GM23338 (cell line): ENCODE data around the gene SUN2. TPM values are rescaled to one million over a fixed set of nuclear protein-coding genes. Genes with fewer than 3 reads are reported as not detected.

Experiments used
- ATAC-seq: fragments of 200-7000 bp; cut with Tn5 transposase; 3 replicates; pipeline ENCODE4 v1.9.1; 2020
- DNase-seq: peaks from one replicate; pipeline ENCODE4 v3.0.0-alpha.2; 2015; ENCODE audit warnings: low spot score
- H2AFZ ChIP-seq: fragments of 200-600 bp; sonication (generic); 2 replicates; pipeline ENCODE4 v1.8.0; 2016; ENCODE audit warnings: antibody characterized with exemption, mild to moderate bottlenecking, moderate library complexity
- H3F3A ChIP-seq: fragments of 200-600 bp; sonication (generic); replicated peaks from 2 replicates; pipeline ENCODE4 v1.8.0; 2017; ENCODE audit warnings: antibody characterized with exemption, mixed run types, low read depth
- H3K27ac ChIP-seq: fragments of 200-600 bp; sonication (generic); 2 replicates; pipeline ENCODE4 v1.6.1; 2016; ENCODE audit warnings: low read depth
- H3K27me3 ChIP-seq: fragments of 200-600 bp; sonication (generic); 2 replicates; pipeline ENCODE4 v1.8.0; 2016; ENCODE audit warnings: mild to moderate bottlenecking, mixed run types, moderate library complexity; ENCODE audit not compliant: insufficient read depth
- H3K36me3 ChIP-seq: fragments of 200-600 bp; sonication (generic); 2 replicates; pipeline ENCODE4 v1.8.0; 2016; ENCODE audit warnings: mild to moderate bottlenecking; ENCODE audit not compliant: insufficient read depth
- H3K4me1 ChIP-seq: fragments of 200-600 bp; sonication (generic); 2 replicates; pipeline ENCODE4 v1.8.0; 2016; ENCODE audit warnings: mild to moderate bottlenecking, moderate library complexity; ENCODE audit not compliant: insufficient read depth
- H3K4me2 ChIP-seq: fragments of 200-600 bp; sonication (generic); 2 replicates; pipeline ENCODE4 v1.7.1; 2017; ENCODE audit warnings: mixed run types
- H3K4me3 ChIP-seq: fragments of 200-600 bp; sonication (generic); 2 replicates; pipeline ENCODE4 v1.6.1; 2016; ENCODE audit warnings: mixed run types
- H3K79me2 ChIP-seq: fragments of 200-600 bp; sonication (generic); replicated peaks from 2 replicates; pipeline ENCODE4 v1.8.0; 2017; ENCODE audit warnings: mild to moderate bottlenecking; ENCODE audit not compliant: insufficient read depth
- H3K9me2 ChIP-seq: fragments of 200-600 bp; sonication (generic); 2 replicates; pipeline ENCODE4 v1.8.0; 2017; ENCODE audit not compliant: insufficient read depth
- H4K20me1 ChIP-seq: fragments of 200-600 bp; sonication (generic); replicated peaks from 2 replicates; pipeline ENCODE4 v1.8.0; 2017; ENCODE audit warnings: mild to moderate bottlenecking; ENCODE audit not compliant: insufficient read depth
- H3K27ac Mint-ChIP-seq: 2 replicates; pipeline ENCODE4 v1.8.0; 2020; ENCODE audit warnings: inconsistent platforms, mild to moderate bottlenecking, moderate library complexity, mixed read lengths
- H3K27me3 Mint-ChIP-seq: 3 replicates; pipeline ENCODE4 v1.8.0; 2022; ENCODE audit warnings: low read depth, mild to moderate bottlenecking, moderate library complexity, mixed read lengths, inconsistent platforms; ENCODE audit not compliant: insufficient read depth, poor library complexity
- H3K36me3 Mint-ChIP-seq: 3 replicates; pipeline ENCODE4 v1.8.0; 2021; ENCODE audit warnings: low read depth, mild to moderate bottlenecking, inconsistent platforms, moderate library complexity, mixed read lengths
- H3K4me1 Mint-ChIP-seq: 3 replicates; pipeline ENCODE4 v1.8.0; 2020; ENCODE audit warnings: mild to moderate bottlenecking, inconsistent platforms, mixed read lengths
- H3K4me3 Mint-ChIP-seq: 3 replicates; pipeline ENCODE4 v1.8.0; 2021; ENCODE audit warnings: moderate library complexity, mild to moderate bottlenecking, inconsistent platforms, mixed read lengths
- H3K9me3 Mint-ChIP-seq: 3 replicates; pipeline ENCODE4 v1.8.0; 2020; ENCODE audit warnings: moderate library complexity, mild to moderate bottlenecking, inconsistent platforms, mixed read lengths
- CREB1 ChIP-seq: fragments of 250-450 bp; sonication (Bioruptor Pico); IDR thresholded peaks from 2 replicates; pipeline ENCODE4 v1.5.0; 2020; ENCODE audit warnings: low read depth, mild to moderate bottlenecking, moderate library complexity
- EZH2 ChIP-seq: fragments of 200-600 bp; sonication (generic); IDR thresholded peaks from one replicate; pipeline ENCODE4 v1.8.0; 2017; ENCODE audit warnings: antibody characterized with exemption, mild to moderate bottlenecking, low read depth; ENCODE audit not compliant: unreplicated experiment
- JUNB ChIP-seq: IDR thresholded peaks from one replicate; pipeline ENCODE4 v1.6.1; 2016; ENCODE audit warnings: antibody characterized with exemption; ENCODE audit not compliant: unreplicated experiment
- NANOG ChIP-seq: IDR thresholded peaks from 2 replicates; pipeline ENCODE4 v1.6.1; 2016; ENCODE audit warnings: antibody characterized with exemption, borderline replicate concordance
- POLR2AphosphoS5 ChIP-seq: IDR thresholded peaks from 2 replicates; pipeline ENCODE4 v1.6.1; 2016; ENCODE audit warnings: antibody characterized with exemption, low read depth
- STAT1 ChIP-seq: IDR thresholded peaks from one replicate; pipeline ENCODE4 v1.6.1; 2016; ENCODE audit warnings: antibody characterized with exemption; ENCODE audit not compliant: unreplicated experiment
- ZNF331 ChIP-seq: fragments of 250-450 bp; sonication (Bioruptor Pico); IDR thresholded peaks from 2 replicates; pipeline ENCODE4 v1.5.0; 2020; ENCODE audit warnings: low read depth, mild to moderate bottlenecking, moderate library complexity
- polyA plus RNA-seq: library from polyadenylated mRNA; unstranded; fragments of >200 nt; fragmentation: Nextera tagmentation; extraction: Ambion mirVana; gene quantifications from 2 replicates; pipeline ENCODE4 v1.2.1, GENCODE V29; 2016
- total RNA-seq: library from RNA; depleted of rRNA; stranded (reverse); fragments of >200 nt; shearing (Covaris generic); gene quantifications from 2 replicates; pipeline ENCODE4 v1.2.3, GENCODE V29; 2014
- TF ChIP-seq, protein P1 (sequence below): IDR thresholded peaks from 2 replicates; pipeline ENCODE4 v1.6.1; 2016; ENCODE audit warnings: antibody characterized with exemption
- TF ChIP-seq, protein P2 (sequence below): IDR thresholded peaks from one replicate; pipeline ENCODE4 v1.6.1; 2018; ENCODE audit warnings: antibody characterized with exemption; ENCODE audit not compliant: unreplicated experiment
- TF ChIP-seq, protein P3 (sequence below), 2 experiments: fragments of 200-600 bp in 1 of 2; sonication (generic) in 1 of 2; conservative IDR thresholded peaks; 2 replicates each; pipeline versions ENCODE4 v1.5.1 to v1.6.1; 2016 to 2017; ENCODE audit warnings: antibody characterized with exemption in 2 of 2, low read depth in 2 of 2, mild to moderate bottlenecking in 2 of 2, moderate library complexity in 1 of 2
- TF ChIP-seq, protein P4 (sequence below): fragments of 250-450 bp; sonication (Bioruptor Pico); IDR thresholded peaks from 2 replicates; pipeline ENCODE4 v1.5.0; 2020; ENCODE audit warnings: mild to moderate bottlenecking, moderate library complexity

The SUN2 gene
- total and polyA plus RNA-seq, 2 experiments from 2014 or later = 7.2 to 17.6 TPM

DNA sequence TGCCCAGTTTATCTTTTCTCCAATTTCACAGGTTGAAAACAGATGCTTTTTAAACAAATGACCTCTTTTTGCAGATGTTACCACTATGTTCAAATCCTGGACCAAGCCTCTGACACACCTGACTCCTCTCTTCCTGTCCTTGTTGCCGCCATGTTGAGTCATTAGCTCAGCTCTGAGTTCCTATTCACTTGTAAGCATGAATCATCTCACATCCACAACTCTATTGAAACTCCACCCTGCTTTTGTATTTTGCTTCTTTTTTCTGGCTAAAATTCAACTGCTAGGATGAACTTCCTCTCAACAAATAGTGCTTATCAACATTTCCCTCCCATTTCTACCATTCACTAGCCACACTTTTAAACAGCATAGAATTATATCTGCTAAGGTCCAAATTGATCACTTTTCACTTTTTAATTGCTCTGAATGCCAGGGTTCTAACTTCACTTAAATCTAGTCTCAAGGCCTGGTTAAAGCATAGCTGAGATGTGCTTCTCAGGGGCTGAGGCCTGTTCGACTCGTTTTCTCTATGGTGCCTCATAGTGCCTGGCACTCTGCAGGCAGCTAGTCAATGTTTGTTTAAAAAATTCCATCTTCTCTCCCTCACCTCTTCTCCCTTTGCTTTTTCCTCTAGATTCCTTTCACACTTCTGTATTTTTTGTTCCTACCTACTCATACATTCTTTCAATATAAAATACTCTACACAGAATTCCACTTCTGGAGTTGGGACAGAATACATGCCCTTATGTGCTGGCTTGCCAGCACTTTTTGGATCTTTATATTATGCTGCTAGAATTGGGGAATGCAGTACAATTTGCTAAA, 59.0 kb downstream of the SUN2 start (continued):
- TF ChIP-seq, protein P1, sequence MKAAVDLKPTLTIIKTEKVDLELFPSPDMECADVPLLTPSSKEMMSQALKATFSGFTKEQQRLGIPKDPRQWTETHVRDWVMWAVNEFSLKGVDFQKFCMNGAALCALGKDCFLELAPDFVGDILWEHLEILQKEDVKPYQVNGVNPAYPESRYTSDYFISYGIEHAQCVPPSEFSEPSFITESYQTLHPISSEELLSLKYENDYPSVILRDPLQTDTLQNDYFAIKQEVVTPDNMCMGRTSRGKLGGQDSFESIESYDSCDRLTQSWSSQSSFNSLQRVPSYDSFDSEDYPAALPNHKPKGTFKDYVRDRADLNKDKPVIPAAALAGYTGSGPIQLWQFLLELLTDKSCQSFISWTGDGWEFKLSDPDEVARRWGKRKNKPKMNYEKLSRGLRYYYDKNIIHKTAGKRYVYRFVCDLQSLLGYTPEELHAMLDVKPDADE = no peak
- TF ChIP-seq, protein P2, sequence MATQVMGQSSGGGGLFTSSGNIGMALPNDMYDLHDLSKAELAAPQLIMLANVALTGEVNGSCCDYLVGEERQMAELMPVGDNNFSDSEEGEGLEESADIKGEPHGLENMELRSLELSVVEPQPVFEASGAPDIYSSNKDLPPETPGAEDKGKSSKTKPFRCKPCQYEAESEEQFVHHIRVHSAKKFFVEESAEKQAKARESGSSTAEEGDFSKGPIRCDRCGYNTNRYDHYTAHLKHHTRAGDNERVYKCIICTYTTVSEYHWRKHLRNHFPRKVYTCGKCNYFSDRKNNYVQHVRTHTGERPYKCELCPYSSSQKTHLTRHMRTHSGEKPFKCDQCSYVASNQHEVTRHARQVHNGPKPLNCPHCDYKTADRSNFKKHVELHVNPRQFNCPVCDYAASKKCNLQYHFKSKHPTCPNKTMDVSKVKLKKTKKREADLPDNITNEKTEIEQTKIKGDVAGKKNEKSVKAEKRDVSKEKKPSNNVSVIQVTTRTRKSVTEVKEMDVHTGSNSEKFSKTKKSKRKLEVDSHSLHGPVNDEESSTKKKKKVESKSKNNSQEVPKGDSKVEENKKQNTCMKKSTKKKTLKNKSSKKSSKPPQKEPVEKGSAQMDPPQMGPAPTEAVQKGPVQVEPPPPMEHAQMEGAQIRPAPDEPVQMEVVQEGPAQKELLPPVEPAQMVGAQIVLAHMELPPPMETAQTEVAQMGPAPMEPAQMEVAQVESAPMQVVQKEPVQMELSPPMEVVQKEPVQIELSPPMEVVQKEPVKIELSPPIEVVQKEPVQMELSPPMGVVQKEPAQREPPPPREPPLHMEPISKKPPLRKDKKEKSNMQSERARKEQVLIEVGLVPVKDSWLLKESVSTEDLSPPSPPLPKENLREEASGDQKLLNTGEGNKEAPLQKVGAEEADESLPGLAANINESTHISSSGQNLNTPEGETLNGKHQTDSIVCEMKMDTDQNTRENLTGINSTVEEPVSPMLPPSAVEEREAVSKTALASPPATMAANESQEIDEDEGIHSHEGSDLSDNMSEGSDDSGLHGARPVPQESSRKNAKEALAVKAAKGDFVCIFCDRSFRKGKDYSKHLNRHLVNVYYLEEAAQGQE = no peak
- TF ChIP-seq NANOG = no peak
- no peak for TF ChIP-seq JUNB
- no peak for TF ChIP-seq ZNF331 (CRISPR knock-in tag)
- TF ChIP-seq, protein P3, sequence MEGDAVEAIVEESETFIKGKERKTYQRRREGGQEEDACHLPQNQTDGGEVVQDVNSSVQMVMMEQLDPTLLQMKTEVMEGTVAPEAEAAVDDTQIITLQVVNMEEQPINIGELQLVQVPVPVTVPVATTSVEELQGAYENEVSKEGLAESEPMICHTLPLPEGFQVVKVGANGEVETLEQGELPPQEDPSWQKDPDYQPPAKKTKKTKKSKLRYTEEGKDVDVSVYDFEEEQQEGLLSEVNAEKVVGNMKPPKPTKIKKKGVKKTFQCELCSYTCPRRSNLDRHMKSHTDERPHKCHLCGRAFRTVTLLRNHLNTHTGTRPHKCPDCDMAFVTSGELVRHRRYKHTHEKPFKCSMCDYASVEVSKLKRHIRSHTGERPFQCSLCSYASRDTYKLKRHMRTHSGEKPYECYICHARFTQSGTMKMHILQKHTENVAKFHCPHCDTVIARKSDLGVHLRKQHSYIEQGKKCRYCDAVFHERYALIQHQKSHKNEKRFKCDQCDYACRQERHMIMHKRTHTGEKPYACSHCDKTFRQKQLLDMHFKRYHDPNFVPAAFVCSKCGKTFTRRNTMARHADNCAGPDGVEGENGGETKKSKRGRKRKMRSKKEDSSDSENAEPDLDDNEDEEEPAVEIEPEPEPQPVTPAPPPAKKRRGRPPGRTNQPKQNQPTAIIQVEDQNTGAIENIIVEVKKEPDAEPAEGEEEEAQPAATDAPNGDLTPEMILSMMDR (conservative IDR thresholded peaks at IDR 0.05; ENCODE audit: low read depth in 2 of 2) = no peak
- no peak for TF ChIP-seq CREB1 (CRISPR knock-in tag)
- TF ChIP-seq STAT1 = no peak
- TF ChIP-seq EZH2 = no peak

DNA sequence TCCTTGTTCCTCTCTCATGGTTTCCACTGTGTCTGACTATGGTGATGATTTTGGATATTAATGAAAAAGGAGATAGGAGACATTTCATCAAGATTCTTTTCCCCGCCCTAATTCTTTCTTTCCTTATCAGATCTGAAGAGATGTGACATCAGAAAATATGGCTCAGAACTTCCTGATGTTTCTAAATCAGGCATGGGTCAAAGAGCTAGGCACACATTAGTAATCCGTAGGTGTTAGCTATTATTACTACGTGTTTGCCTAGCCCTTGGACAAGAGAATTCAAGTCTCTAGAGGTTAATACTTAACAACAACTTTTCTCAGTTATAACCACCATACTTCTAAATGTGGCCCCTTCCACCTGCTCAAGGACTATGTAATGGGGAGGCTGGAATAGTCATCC, 60.9 kb downstream of the SUN2 start:
- Histone ChIP-seq H3K4me2 (no peak overlapping the region), H4K20me1 (peaks cover 29% of the 10 kb centered on the region), H3K4me1 (peaks cover 18% of the 10 kb centered on the region), H2AFZ (no peak overlapping the region), H3K36me3 (no peaks in the 10 kb centered on the region; the same call in 1 of the 2 replicates), H3K4me3 (no peak overlapping the region), H3K27me3 (no peaks in the 10 kb centered on the region), H3K27ac (no peak overlapping the region), H3K9me2 (no peaks in the 10 kb centered on the region), H3K79me2 (peaks cover 52% of the 10 kb centered on the region), H3F3A (no peaks in the 10 kb centered on the region)
- peaks cover 5% of the 10 kb centered on the region for H3K27me3 Mint-ChIP-seq
- no peak overlapping the region for H3K4me3 Mint-ChIP-seq
- peaks cover 23% of the 10 kb centered on the region for H3K4me1 Mint-ChIP-seq
- no peak overlapping the region for H3K27ac Mint-ChIP-seq
- H3K9me3 Mint-ChIP-seq = no peaks in the 10 kb centered on the region
- ATAC-seq = no peak
- DNase-seq = no peak
- H3K36me3 Mint-ChIP-seq = peaks cover 15% of the 10 kb centered on the region
- TF ChIP-seq, protein P4, sequence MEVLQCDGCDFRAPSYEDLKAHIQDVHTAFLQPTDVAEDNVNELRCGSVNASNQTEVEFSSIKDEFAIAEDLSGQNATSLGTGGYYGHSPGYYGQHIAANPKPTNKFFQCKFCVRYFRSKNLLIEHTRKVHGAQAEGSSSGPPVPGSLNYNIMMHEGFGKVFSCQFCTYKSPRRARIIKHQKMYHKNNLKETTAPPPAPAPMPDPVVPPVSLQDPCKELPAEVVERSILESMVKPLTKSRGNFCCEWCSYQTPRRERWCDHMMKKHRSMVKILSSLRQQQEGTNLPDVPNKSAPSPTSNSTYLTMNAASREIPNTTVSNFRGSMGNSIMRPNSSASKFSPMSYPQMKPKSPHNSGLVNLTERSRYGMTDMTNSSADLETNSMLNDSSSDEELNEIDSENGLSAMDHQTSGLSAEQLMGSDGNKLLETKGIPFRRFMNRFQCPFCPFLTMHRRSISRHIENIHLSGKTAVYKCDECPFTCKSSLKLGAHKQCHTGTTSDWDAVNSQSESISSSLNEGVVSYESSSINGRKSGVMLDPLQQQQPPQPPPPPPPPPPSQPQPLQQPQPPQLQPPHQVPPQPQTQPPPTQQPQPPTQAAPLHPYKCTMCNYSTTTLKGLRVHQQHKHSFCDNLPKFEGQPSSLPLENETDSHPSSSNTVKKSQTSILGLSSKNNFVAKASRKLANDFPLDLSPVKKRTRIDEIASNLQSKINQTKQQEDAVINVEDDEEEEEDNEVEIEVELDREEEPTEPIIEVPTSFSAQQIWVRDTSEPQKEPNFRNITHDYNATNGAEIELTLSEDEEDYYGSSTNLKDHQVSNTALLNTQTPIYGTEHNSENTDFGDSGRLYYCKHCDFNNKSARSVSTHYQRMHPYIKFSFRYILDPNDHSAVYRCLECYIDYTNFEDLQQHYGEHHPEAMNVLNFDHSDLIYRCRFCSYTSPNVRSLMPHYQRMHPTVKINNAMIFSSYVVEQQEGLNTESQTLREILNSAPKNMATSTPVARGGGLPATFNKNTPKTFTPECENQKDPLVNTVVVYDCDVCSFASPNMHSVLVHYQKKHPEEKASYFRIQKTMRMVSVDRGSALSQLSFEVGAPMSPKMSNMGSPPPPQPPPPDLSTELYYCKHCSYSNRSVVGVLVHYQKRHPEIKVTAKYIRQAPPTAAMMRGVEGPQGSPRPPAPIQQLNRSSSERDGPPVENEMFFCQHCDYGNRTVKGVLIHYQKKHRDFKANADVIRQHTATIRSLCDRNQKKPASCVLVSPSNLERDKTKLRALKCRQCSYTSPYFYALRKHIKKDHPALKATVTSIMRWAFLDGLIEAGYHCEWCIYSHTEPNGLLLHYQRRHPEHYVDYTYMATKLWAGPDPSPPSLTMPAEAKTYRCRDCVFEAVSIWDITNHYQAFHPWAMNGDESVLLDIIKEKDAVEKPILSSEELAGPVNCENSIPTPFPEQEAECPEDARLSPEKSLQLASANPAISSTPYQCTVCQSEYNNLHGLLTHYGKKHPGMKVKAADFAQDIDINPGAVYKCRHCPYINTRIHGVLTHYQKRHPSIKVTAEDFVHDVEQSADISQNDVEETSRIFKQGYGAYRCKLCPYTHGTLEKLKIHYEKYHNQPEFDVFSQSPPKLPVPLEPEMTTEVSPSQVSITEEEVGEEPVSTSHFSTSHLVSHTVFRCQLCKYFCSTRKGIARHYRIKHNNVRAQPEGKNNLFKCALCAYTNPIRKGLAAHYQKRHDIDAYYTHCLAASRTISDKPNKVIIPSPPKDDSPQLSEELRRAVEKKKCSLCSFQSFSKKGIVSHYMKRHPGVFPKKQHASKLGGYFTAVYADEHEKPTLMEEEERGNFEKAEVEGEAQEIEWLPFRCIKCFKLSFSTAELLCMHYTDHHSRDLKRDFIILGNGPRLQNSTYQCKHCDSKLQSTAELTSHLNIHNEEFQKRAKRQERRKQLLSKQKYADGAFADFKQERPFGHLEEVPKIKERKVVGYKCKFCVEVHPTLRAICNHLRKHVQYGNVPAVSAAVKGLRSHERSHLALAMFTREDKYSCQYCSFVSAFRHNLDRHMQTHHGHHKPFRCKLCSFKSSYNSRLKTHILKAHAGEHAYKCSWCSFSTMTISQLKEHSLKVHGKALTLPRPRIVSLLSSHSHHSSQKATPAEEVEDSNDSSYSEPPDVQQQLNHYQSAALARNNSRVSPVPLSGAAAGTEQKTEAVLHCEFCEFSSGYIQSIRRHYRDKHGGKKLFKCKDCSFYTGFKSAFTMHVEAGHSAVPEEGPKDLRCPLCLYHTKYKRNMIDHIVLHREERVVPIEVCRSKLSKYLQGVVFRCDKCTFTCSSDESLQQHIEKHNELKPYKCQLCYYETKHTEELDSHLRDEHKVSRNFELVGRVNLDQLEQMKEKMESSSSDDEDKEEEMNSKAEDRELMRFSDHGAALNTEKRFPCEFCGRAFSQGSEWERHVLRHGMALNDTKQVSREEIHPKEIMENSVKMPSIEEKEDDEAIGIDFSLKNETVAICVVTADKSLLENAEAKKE = no peak
- TF ChIP-seq POLR2AphosphoS5 = no peak
- no peak for TF ChIP-seq JUNB
- no peak for TF ChIP-seq STAT1
